DOHH2 (cell line): ENCODE data around the gene DUS3L.

Source experiments
- H3F3A ChIP-seq: fragments of 200-600 bp; sonication (generic), shearing (Covaris generic); 2 replicates; pipeline ENCODE4 v1.6.0; 2016; ENCODE audit warnings: antibody characterized with exemption, mild to moderate bottlenecking; ENCODE audit not compliant: control insufficient read depth, insufficient read depth
- H3K27ac ChIP-seq: fragments of 200-600 bp; sonication (generic); 2 replicates; pipeline ENCODE4 v1.5.1; 2014; ENCODE audit warnings: low read depth, mild to moderate bottlenecking, low read length, moderate library complexity
- H3K27me3 ChIP-seq: fragments of 200-600 bp; sonication (generic); 2 replicates; pipeline ENCODE4 v1.6.1; 2014; ENCODE audit warnings: mild to moderate bottlenecking, low read length, mixed read lengths; ENCODE audit not compliant: control insufficient read depth
- H3K36me3 ChIP-seq: fragments of 200-600 bp; sonication (generic); 2 replicates; pipeline ENCODE4 v1.6.1; 2014; ENCODE audit warnings: mild to moderate bottlenecking, low read length, moderate library complexity, mixed read lengths; ENCODE audit not compliant: control insufficient read depth
- H3K4me1 ChIP-seq: fragments of 200-600 bp; sonication (generic); 2 replicates; pipeline ENCODE4 v1.6.1; 2014; ENCODE audit warnings: mild to moderate bottlenecking, low read length, mixed read lengths; ENCODE audit not compliant: control insufficient read depth
- H3K4me2 ChIP-seq: fragments of 200-600 bp; sonication (generic); 2 replicates; pipeline ENCODE4 v1.6.0; 2014; ENCODE audit warnings: mild to moderate bottlenecking, low read length, moderate library complexity
- H3K4me3 ChIP-seq: fragments of 200-600 bp; sonication (generic); 2 replicates; pipeline ENCODE4 v1.5.1; 2014; ENCODE audit warnings: mild to moderate bottlenecking, low read length, mixed read lengths
- H3K79me2 ChIP-seq: fragments of 200-600 bp; sonication (generic); 2 replicates; pipeline ENCODE4 v1.6.1; 2014; ENCODE audit warnings: mild to moderate bottlenecking, low read length, mixed read lengths; ENCODE audit not compliant: control insufficient read depth
- H3K9me2 ChIP-seq: fragments of 200-600 bp; sonication (generic); replicated peaks from 2 replicates; pipeline ENCODE4 v1.6.1; 2014; ENCODE audit warnings: mild to moderate bottlenecking, low read length, mixed read lengths; ENCODE audit not compliant: control insufficient read depth
- H3K9me3 ChIP-seq: fragments of 200-600 bp; sonication (generic); 2 replicates; pipeline ENCODE4 v1.6.1; 2014; ENCODE audit warnings: antibody characterized with exemption, low read length, mixed read lengths; ENCODE audit not compliant: control insufficient read depth, insufficient read depth
- H4K20me1 ChIP-seq: fragments of 200-600 bp; sonication (generic); 2 replicates; pipeline ENCODE4 v1.6.0; 2014; ENCODE audit warnings: low read depth, mild to moderate bottlenecking, antibody characterized with exemption, low read length, moderate library complexity; ENCODE audit not compliant: control insufficient read depth, insufficient read depth
- EZH2phosphoT487 ChIP-seq: fragments of 200-600 bp; sonication (generic); IDR thresholded peaks from 2 replicates; pipeline ENCODE4 v1.6.1; 2017; ENCODE audit warnings: borderline replicate concordance, mild to moderate bottlenecking, antibody characterized with exemption, low read length, moderate library complexity, mixed read lengths
- TF ChIP-seq, protein P1 (sequence below): fragments of 200-600 bp; sonication (generic); IDR thresholded peaks from one replicate; pipeline ENCODE4 v1.5.1; 2014; ENCODE audit warnings: antibody characterized with exemption, mild to moderate bottlenecking, low read depth, low read length; ENCODE audit not compliant: poor library complexity, severe bottlenecking

Gene DUS3L

DNA sequence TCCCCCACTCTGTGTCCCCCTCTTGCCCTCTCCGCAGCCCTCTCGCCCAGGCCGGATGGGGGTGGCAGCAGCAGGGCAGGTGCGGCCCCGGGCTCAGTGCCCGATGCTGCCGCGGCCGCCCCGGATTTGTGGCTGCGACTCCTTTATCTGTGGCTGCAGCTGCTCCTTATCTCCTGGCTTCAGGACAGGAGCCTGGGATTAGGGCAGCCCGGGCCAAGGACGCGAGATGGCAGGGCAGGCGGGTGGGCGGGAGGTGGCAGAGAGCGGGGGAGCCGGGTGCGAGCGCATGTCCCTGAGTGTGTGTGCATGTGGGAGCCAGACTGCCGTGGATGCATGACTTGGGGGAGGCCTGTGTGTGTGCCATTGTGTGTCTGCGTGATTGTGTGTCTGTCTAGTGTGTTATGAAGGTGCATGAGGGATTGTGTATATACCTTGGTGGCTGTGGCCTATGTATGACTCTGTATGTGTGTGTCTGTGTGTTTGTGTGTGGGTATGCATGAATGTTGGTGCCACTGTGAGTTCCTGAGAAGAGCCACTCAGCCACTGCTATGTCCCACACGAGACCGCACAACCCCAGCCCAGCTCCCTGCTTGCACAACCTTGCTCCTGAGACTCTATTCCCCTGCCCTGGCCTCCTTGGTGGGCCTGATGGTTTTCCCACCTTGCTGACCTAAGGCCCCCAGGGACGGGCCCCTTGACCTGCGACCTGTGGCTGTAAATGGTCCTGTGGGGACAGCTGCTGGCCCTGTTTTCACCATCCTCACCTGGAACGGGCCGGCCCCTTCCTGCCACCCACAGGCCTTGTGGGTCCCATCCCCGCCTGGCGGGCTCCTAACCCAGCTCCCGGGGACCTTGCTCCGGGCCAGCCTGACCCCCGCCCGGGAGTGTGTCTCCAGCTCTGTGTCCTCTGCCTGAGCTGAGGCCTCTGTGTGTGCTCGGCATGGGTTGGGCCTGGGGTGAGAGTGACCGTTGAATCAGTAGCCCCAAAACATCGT, 8.6 kb upstream of the DUS3L start:
- H4K20me1 ChIP-seq = no peaks in the 10 kb centered on the region
- H3F3A ChIP-seq = no peaks in the 10 kb centered on the region
- no peaks in the 10 kb centered on the region for H3K79me2 ChIP-seq
- H3K27ac ChIP-seq = no peak overlapping the region
- no peaks in the 10 kb centered on the region for H3K36me3 ChIP-seq
- H3K4me2 ChIP-seq = no peak overlapping the region
- TF ChIP-seq, protein P1, sequence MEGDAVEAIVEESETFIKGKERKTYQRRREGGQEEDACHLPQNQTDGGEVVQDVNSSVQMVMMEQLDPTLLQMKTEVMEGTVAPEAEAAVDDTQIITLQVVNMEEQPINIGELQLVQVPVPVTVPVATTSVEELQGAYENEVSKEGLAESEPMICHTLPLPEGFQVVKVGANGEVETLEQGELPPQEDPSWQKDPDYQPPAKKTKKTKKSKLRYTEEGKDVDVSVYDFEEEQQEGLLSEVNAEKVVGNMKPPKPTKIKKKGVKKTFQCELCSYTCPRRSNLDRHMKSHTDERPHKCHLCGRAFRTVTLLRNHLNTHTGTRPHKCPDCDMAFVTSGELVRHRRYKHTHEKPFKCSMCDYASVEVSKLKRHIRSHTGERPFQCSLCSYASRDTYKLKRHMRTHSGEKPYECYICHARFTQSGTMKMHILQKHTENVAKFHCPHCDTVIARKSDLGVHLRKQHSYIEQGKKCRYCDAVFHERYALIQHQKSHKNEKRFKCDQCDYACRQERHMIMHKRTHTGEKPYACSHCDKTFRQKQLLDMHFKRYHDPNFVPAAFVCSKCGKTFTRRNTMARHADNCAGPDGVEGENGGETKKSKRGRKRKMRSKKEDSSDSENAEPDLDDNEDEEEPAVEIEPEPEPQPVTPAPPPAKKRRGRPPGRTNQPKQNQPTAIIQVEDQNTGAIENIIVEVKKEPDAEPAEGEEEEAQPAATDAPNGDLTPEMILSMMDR = no peak
- TF ChIP-seq EZH2phosphoT487 = no peak
- H3K27me3 ChIP-seq = peaks cover 8% of the 10 kb centered on the region
- no peak overlapping the region for H3K4me3 ChIP-seq
- no peaks in the 10 kb centered on the region for H3K9me2 ChIP-seq
- no peaks in the 10 kb centered on the region for H3K9me3 ChIP-seq
- peaks cover 12% of the 10 kb centered on the region for H3K4me1 ChIP-seq

DNA sequence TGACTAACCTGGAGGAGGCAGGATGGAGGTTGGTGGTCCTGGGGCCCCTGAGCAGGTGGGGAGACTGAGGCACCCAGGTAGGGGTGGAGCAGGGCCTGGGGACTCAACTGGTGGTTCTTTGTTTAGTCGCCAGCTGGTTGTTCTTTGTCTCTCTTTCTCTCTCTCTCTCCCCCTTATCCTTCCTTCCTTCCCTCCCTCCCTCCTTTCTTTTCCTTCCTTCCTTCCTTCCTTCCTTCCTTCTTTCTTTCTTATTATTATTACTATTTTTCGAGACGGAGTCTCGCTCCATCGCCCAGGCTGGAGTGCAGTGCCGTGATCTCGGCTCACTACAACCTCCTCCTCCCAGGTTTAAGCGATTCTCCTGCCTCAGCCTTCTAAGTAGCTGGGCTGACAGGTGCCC, 7.3 kb upstream of the DUS3L start:
- Histone ChIP-seq H3K9me2 (no peaks in the 10 kb centered on the region), H3K9me3 (no peaks in the 10 kb centered on the region), H3K27ac (no peak overlapping the region), H3K27me3 (no peaks in the 10 kb centered on the region), H3K4me2 (no peak overlapping the region), H3K4me3 (no peak overlapping the region), H3K36me3 (no peaks in the 10 kb centered on the region), H4K20me1 (no peaks in the 10 kb centered on the region), H3F3A (no peaks in the 10 kb centered on the region), H3K4me1 (peaks cover under 1% of the 10 kb centered on the region; the same call in 1 of the 2 replicates), H3K79me2 (no peaks in the 10 kb centered on the region)
- TF ChIP-seq, protein P1 = no peak
- no peak for TF ChIP-seq EZH2phosphoT487

- no peaks in the 10 kb centered on the region for H4K20me1 ChIP-seq
- no peak overlapping the region for H3K4me3 ChIP-seq
- H3K9me2 ChIP-seq = no peaks in the 10 kb centered on the region
- no peak overlapping the region for H3K27ac ChIP-seq
- no peaks in the 10 kb centered on the region for H3F3A ChIP-seq
- TF ChIP-seq, protein P1 = no peak
- TF ChIP-seq EZH2phosphoT487 = no peak
- H3K4me2 ChIP-seq = no peak overlapping the region
- no peaks in the 10 kb centered on the region for H3K27me3 ChIP-seq
- peaks cover 4% of the 10 kb centered on the region for H3K4me1 ChIP-seq
- no peaks in the 10 kb centered on the region for H3K9me3 ChIP-seq
- peaks cover 3% of the 10 kb centered on the region; the same call in 1 of the 2 replicates for H3K36me3 ChIP-seq
- no peaks in the 10 kb centered on the region; the same call in 1 of the 2 replicates for H3K79me2 ChIP-seq
Measured at GRCh38 chr19:5795382-5795919, 4.5 kb upstream of the DUS3L start.
